ENCODE results near the gene PRLR.

PRLR gene

DNA sequence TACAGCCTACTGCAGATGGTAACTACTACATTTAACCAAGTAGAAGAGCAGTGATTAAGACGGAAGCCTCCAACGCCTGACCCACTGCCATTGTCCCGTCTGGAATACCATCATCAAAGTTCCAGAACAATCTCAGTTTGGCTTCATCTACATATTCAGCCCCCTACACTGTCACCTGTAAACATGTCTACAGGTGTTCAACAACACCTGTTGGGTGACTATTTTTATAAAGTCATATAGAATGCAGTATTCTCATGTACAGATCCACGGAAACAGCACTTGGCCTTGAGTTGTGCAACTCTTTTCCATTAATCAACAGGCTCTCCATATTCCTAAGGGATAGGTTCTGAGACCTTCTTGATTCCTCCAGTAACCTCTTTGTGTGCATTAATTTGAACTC is 129.3 kb downstream of the PRLR start:
- Histone ChIP-seq H3K4me3 (ENCODE audit: low read depth, low read length) (no peak overlapping the region), H3K27me3 (ENCODE audit: control insufficient read depth, insufficient read depth, low read length) (no peaks in the 10 kb centered on the region), H3K36me3 (ENCODE audit: control insufficient read depth, insufficient read depth, low read length) (no peaks in the 10 kb centered on the region), H3K27ac (ENCODE audit: low read depth, low read length) (no peak overlapping the region), H3K9ac (ENCODE audit: low read length) (no peak overlapping the region), H3K4me1 (ENCODE audit: control insufficient read depth, insufficient read depth, low read length) (no peaks in the 10 kb centered on the region), H3K9me3 (ENCODE audit: control insufficient read depth, insufficient read depth, low read depth, low read length) (no peaks in the 10 kb centered on the region)

DNA sequence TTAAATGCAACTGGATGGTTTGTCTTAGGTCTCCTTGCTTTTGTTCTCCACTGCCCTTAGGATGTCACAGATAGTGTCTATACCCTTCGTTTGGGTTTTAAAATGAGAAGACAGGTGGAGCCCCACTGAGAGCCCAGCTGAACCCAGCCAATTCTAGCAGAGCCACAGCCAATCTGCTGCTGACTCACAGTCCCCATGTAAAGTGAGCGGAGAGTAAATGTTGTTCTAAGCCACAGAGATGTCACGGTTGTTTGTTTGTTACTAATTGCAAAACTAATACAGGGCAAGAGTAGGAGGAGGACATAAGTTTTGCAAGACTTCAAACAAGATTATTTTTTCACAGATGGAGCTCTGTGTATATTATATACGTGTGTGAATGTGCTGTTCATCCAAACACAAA is 132.1 kb downstream of the PRLR start:
- no peak overlapping the region for H3K4me3 ChIP-seq (ENCODE audit: low read depth, low read length)
- H3K27me3 ChIP-seq (ENCODE audit: control insufficient read depth, insufficient read depth, low read length), result no peaks in the 10 kb centered on the region

DNA sequence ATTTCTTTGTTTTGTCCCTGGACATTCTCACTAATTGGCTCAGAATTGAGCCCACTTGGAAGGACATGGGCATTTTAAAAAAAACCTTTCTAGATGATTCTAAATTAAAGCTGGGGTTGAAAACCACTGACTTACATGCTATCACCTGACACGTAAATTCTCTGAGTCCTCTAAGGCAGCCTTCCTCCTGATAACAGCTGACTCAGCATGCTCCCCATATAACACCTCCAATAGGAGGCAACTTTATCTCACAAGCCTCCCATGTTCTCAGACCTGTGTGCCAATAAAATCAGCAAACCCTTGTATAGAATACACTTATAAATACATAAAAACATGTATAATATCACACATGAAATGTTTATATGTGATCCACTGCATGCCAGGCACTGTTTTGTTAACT is 133.4 kb downstream of the PRLR start:
- Histone ChIP-seq H3K27ac (ENCODE audit: low read depth, low read length) (no peak overlapping the region), H3K9me3 (ENCODE audit: control insufficient read depth, insufficient read depth, low read depth, low read length) (no peaks in the 10 kb centered on the region), H3K36me3 (ENCODE audit: control insufficient read depth, insufficient read depth, low read length) (no peaks in the 10 kb centered on the region), H3K27me3 (ENCODE audit: control insufficient read depth, insufficient read depth, low read length) (no peaks in the 10 kb centered on the region), H3K4me3 (ENCODE audit: low read depth, low read length) (no peak overlapping the region), H3K9ac (ENCODE audit: low read length) (no peak overlapping the region), H3K4me1 (ENCODE audit: control insufficient read depth, insufficient read depth, low read length) (peaks cover 4% of the 10 kb centered on the region; the same call in 1 of the 2 replicates)

More for the DNA sequence above, 132.1 kb downstream of the PRLR start:
- Histone ChIP-seq H3K9ac (ENCODE audit: low read length) (no peak overlapping the region), H3K4me1 (ENCODE audit: control insufficient read depth, insufficient read depth, low read length) (no peaks in the 10 kb centered on the region), H3K27ac (ENCODE audit: low read depth, low read length) (no peak overlapping the region), H3K9me3 (ENCODE audit: control insufficient read depth, insufficient read depth, low read depth, low read length) (no peaks in the 10 kb centered on the region), H3K36me3 (ENCODE audit: control insufficient read depth, insufficient read depth, low read length) (no peaks in the 10 kb centered on the region)

DNA sequence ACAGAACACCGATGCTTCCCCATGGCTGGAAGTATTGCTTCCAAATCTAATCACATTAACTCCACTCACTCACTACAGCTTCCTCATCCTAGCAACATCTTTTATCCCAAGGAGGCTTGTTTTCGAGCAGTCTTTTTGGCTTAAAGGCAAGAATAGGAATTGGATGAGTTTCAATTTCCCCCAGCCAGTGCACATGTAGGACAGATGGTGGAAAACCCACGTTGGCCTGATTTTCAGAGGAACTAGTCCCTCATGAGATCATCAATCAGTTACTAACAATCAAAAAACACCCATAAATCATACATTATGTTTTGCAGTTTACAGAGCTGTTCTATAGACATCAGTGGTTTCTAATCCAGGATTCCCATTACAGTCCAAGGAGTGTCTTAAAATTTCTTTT is 134.1 kb downstream of the PRLR start:
- Histone ChIP-seq H3K27me3 (ENCODE audit: control insufficient read depth, insufficient read depth, low read length) (no peaks in the 10 kb centered on the region), H3K9me3 (ENCODE audit: control insufficient read depth, insufficient read depth, low read depth, low read length) (no peaks in the 10 kb centered on the region), H3K9ac (ENCODE audit: low read length) (no peak overlapping the region)

DNA sequence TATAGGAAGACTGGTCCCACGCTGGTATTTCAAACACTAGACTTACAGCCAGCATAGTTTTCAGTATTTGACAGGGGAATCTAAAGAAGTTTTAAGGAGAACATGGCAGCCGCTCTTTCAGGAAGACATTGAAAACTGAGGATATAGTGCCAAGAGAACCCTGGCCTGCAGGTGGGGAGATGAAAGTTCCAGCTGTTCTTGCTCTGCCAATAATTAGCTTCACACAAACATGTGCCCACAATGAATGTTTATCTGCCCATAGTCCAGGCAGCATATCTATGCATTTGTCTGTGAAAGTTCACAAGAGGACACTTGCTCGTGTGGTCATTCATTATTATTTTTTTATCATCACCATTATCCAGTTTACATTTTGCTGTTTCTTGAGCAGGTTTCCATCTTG is 134.9 kb downstream of the PRLR start:
- Histone ChIP-seq H3K4me1 (ENCODE audit: control insufficient read depth, insufficient read depth, low read length) (peaks cover 11% of the 10 kb centered on the region), H3K27ac (ENCODE audit: low read depth, low read length) (no peak overlapping the region), H3K9me3 (ENCODE audit: control insufficient read depth, insufficient read depth, low read depth, low read length) (no peaks in the 10 kb centered on the region), H3K4me3 (ENCODE audit: low read depth, low read length) (no peak overlapping the region), H3K9ac (ENCODE audit: low read length) (no peak overlapping the region), H3K27me3 (ENCODE audit: control insufficient read depth, insufficient read depth, low read length) (no peaks in the 10 kb centered on the region), H3K36me3 (ENCODE audit: control insufficient read depth, insufficient read depth, low read length) (no peaks in the 10 kb centered on the region)

More for the DNA sequence above, 134.1 kb downstream of the PRLR start:
- Histone ChIP-seq H3K4me3 (ENCODE audit: low read depth, low read length) (no peak overlapping the region), H3K27ac (ENCODE audit: low read depth, low read length) (no peak overlapping the region), H3K4me1 (ENCODE audit: control insufficient read depth, insufficient read depth, low read length) (peaks cover 11% of the 10 kb centered on the region), H3K36me3 (ENCODE audit: control insufficient read depth, insufficient read depth, low read length) (no peaks in the 10 kb centered on the region)

DNA sequence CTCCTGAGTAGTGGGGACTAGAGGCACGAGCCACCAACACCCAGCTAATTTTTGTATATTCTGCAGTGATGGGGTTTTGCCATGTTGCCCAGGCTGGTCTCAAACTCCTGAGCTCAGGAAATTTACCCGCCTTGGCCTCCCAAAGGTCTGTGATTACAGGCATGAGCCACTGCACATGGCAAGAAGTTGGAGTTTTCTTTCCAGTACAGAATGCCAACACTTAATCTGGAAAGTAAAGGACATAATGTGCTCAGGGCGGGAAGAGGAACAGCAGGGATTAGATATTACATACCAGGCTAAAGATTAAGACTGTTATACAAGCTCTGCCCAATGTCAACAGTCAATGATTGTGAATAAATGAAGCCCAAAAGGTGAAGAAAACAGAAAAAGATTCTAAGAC is 135.3 kb downstream of the PRLR start:
- H3K4me3 ChIP-seq (ENCODE audit: low read depth, low read length), result no peak overlapping the region
- H3K4me1 ChIP-seq (ENCODE audit: control insufficient read depth, insufficient read depth, low read length), result peaks cover 11% of the 10 kb centered on the region
- no peaks in the 10 kb centered on the region for H3K27me3 ChIP-seq (ENCODE audit: control insufficient read depth, insufficient read depth, low read length)
- no peaks in the 10 kb centered on the region for H3K9me3 ChIP-seq (ENCODE audit: control insufficient read depth, insufficient read depth, low read depth, low read length)
- no peaks in the 10 kb centered on the region for H3K36me3 ChIP-seq (ENCODE audit: control insufficient read depth, insufficient read depth, low read length)
- no peak overlapping the region for H3K9ac ChIP-seq (ENCODE audit: low read length)
- H3K27ac ChIP-seq (ENCODE audit: low read depth, low read length), result no peak overlapping the region

DNA sequence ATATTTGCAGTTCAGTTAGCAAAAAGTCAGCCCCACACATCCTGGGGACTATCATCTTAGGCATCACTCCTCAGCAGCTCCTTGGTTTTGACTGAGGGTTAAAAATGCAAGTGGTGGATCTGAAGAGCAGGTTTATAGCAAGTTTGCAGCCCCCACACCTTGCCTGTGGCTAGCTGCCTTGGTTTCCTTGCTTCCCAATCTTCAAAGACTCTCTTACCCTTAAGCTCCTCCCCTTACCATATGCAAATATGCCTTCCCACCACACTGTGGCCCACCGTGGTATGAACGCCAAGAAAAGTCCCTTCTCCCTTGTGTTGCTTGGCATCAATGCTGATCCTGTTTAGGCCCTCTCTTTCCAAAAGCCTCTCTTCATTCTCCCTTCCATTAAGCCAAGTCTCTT is 137.6 kb downstream of the PRLR start:
- H3K36me3 ChIP-seq (ENCODE audit: control insufficient read depth, insufficient read depth, low read length), result no peaks in the 10 kb centered on the region
- no peak overlapping the region for H3K27ac ChIP-seq (ENCODE audit: low read depth, low read length)
- peaks cover 11% of the 10 kb centered on the region for H3K4me1 ChIP-seq (ENCODE audit: control insufficient read depth, insufficient read depth, low read length)
- H3K27me3 ChIP-seq (ENCODE audit: control insufficient read depth, insufficient read depth, low read length), result no peaks in the 10 kb centered on the region
- no peak overlapping the region for H3K9ac ChIP-seq (ENCODE audit: low read length)
- H3K9me3 ChIP-seq (ENCODE audit: control insufficient read depth, insufficient read depth, low read depth, low read length), result no peaks in the 10 kb centered on the region
- H3K4me3 ChIP-seq (ENCODE audit: low read depth, low read length), result no peak overlapping the region

DNA sequence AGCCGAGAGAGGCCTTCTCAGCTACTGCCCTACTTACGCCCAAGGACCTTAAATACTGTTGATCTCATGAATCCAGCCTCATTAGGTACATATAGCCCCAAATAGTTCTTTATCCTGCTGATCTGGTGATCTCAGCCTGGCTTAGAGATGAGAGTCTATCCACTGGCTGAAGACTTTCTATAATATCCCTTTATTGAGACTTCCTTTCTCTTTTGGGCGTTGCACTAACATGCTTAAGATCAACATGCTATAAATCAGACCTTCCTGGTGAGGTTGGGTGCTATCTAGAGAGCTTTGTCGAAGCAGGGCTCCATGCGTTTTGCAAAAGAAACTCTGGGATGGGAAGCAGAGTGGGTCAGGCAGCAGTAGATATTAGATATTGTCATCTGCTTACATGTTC is 138.6 kb downstream of the PRLR start:
- H3K9me3 ChIP-seq (ENCODE audit: control insufficient read depth, insufficient read depth, low read depth, low read length), result no peaks in the 10 kb centered on the region
- H3K36me3 ChIP-seq (ENCODE audit: control insufficient read depth, insufficient read depth, low read length), result no peaks in the 10 kb centered on the region
- H3K27me3 ChIP-seq (ENCODE audit: control insufficient read depth, insufficient read depth, low read length), result no peaks in the 10 kb centered on the region
- no peak overlapping the region for H3K27ac ChIP-seq (ENCODE audit: low read depth, low read length)
- H3K9ac ChIP-seq (ENCODE audit: low read length), result no peak overlapping the region
- no peak overlapping the region for H3K4me3 ChIP-seq (ENCODE audit: low read depth, low read length)
- peaks cover 11% of the 10 kb centered on the region for H3K4me1 ChIP-seq (ENCODE audit: control insufficient read depth, insufficient read depth, low read length)

DNA sequence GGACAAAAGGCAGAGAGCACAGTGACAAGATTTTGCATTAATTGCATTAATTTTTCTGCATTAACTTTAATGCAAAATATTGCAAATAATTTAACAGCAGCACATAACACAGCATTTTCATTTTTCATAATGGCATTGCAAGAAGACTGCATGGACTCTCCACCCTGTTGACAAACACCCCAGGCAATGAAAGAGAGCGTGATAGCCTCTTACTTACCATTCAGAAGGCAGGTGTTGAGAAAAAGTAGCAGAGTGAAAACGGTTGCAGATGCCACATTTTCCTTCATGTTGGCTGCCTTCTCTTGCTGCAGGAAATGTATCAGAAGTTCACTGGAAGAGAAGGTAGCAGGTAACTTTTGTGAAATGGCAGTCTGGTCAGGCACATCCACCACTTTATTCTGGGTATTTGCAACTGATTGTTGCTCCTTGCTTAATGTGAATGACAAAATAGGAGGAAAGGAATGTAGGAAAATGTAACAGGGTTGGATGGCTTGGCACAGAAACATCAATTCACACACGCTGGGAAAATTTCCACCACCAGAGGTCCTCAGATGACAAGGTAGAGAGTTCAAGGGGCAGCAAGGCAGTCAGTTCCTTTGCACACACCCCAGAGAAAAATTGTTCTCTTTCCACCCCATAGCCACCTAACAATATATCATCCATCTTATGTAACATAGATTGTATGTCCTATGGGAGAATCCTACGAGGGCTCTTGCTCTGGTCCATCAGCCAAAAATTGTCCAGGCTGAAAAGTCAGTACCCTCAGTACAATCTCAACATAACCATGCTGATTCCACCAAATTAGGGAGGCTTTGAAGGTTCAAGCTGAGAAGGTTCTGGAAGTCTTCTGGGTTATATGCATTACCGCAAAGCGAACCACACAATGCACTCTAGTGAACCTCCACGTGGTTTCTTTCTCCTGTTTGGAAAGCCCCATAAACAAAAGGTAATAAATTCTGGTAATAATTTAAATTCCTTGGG is 140.7 kb downstream of the PRLR start:
- no peaks in the 10 kb centered on the region for H3K27me3 ChIP-seq (ENCODE audit: control insufficient read depth, insufficient read depth, low read length)
- no peaks in the 10 kb centered on the region for H3K36me3 ChIP-seq (ENCODE audit: control insufficient read depth, insufficient read depth, low read length)

DNA sequence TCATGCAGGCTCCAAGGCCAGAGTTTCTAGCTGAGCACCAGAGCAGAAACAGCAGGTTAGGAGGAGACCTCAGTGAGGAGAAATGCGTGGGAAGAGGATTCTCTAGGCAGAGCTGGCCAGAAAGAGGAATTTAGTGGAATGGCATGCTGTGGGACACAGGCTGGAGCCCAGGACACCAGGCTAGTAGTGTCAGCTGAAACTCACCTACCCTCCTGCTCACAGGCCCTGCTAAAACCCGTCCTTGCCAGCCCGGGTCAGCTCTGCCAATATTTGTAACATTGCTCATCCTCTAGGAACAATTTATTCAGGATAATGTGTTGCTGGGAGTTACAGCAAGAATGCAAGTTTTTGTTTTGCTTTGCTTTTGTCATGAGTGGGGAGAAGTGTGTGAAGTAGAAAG is 142.3 kb downstream of the PRLR start:
- Histone ChIP-seq H3K27ac (ENCODE audit: low read depth, low read length) (no peak overlapping the region), H3K27me3 (ENCODE audit: control insufficient read depth, insufficient read depth, low read length) (no peaks in the 10 kb centered on the region), H3K36me3 (ENCODE audit: control insufficient read depth, insufficient read depth, low read length) (no peaks in the 10 kb centered on the region), H3K4me3 (ENCODE audit: low read depth, low read length) (no peak overlapping the region), H3K9ac (ENCODE audit: low read length) (no peak overlapping the region), H3K9me3 (ENCODE audit: control insufficient read depth, insufficient read depth, low read depth, low read length) (no peaks in the 10 kb centered on the region), H3K4me1 (ENCODE audit: control insufficient read depth, insufficient read depth, low read length) (peaks cover 11% of the 10 kb centered on the region)

More for the DNA sequence above, 140.7 kb downstream of the PRLR start:
- Histone ChIP-seq H3K27ac (ENCODE audit: low read depth, low read length) (no peak overlapping the region), H3K4me3 (ENCODE audit: low read depth, low read length) (no peak overlapping the region), H3K9me3 (ENCODE audit: control insufficient read depth, insufficient read depth, low read depth, low read length) (no peaks in the 10 kb centered on the region), H3K9ac (ENCODE audit: low read length) (no peak overlapping the region), H3K4me1 (ENCODE audit: control insufficient read depth, insufficient read depth, low read length) (peaks cover 11% of the 10 kb centered on the region)

DNA sequence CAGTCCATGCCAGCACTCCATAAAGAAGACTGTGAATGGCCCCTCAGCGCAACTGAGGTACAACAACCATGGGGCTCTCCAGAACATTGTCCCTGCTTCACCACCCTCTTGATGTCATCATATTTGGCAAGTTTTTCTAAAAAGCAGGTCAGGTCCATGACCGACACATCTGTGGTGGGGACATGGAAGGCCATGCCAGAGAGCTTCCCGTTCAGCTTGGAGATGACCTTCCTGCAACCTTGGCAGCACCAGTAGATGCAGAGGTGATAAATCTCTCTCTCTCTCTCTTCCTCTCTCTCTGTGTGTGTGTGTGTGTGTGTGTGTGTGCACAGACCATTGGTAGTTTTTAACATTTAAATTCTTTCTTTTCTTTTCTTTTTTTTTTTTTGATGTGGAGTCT is 147.1 kb downstream of the PRLR start:
- Histone ChIP-seq H3K27ac (ENCODE audit: low read depth, low read length) (no peak overlapping the region), H3K9ac (ENCODE audit: low read length) (no peak overlapping the region), H3K9me3 (ENCODE audit: control insufficient read depth, insufficient read depth, low read depth, low read length) (no peaks in the 10 kb centered on the region), H3K4me3 (ENCODE audit: low read depth, low read length) (no peak overlapping the region), H3K27me3 (ENCODE audit: control insufficient read depth, insufficient read depth, low read length) (no peaks in the 10 kb centered on the region), H3K4me1 (ENCODE audit: control insufficient read depth, insufficient read depth, low read length) (no peaks in the 10 kb centered on the region), H3K36me3 (ENCODE audit: control insufficient read depth, insufficient read depth, low read length) (no peaks in the 10 kb centered on the region)

Measured in HUES6 (cell line).